GM21515 (cell line): ENCODE measurements around the gene D2HGDH.
"Not testable (repeated sequence)": the region's sequence is repeated elsewhere in the genome, so short reads cannot be mapped to it uniquely, and the experiment has no call there.

ENCODE experiments used
- ATAC-seq: cut with Tn5 transposase; IDR thresholded peaks from one replicate; pipeline ENCODE4 v1.9.1; 2021; ENCODE audit not compliant: unreplicated experiment

The D2HGDH gene

GRCh38 chr2:241804326-241805229 lies 70.1 kb downstream of the D2HGDH start:
- ATAC-seq: no peak

GRCh38 chr2:241806217-241806616 lies 71.8 kb downstream of the D2HGDH start:
- ATAC-seq: not testable (repeated sequence)

DNA sequence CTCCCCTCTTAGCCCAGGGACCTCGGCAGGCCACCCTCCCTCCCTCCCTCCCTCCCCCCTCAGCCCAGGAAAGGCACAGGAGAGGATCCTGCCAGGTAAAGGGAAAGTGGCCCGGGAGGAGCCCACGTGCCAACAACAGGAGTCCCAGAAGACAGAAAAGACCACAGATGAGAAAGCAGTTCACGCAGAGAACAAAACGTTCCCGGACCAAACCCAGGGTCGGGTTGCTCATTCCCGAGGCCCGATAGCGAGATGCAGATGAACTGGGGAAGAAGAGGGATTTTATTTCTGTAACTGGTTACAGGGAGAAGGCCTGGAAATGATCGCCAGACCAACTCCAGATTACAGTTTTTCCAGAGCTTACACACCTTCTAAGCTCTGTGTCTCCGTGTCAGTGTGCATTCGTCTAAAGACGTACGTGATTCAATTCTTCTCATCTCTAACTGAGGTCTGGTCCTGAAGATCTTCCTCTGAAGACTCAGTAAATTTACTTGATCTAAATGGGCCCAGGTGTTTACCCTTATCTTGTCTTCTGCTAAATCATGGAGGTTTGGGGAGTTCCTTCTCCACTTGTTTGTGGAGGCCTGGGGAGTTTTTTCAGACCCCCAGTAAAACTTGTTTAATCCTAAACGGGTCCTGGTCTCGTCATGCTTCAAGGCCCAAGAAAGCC lies 73.8 kb downstream of the D2HGDH start:
- ATAC-seq: no peak

DNA sequence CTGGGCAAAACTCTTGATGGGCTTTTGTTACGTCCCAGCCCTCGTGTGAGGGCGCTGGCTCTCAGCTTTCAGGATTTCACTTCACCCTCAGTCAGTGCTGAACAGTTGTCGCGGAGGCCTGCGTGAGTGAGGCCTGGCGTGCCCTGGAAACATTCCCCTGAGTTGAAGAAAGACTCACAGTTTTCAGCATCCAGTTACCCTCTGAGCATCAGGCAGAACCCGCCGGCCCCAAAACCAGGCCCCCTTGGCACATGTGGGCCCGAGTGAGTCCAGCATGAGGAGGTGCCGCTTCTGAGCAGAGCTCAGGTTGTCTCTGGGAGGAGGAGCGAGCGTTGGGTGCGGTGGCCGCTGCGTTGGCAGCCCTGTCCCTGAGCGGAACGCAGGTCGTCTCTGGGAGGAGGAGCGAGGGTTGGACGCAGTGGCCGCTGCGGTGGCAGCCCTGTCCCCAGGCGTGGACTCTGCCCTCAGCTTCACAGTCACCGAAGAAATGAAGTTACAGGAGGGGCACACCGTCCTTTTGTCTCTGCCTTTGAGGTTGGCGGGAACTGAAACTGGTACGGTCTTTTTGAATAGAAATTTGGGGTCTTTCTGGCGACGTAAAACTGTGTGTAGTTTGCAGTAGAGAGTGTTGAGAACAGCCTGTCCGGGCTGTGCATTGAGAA lies 74.4 kb downstream of the D2HGDH start, which contains the start of gene NEU4:
Gene NEU4, plus strand, starts transcription at position 473 of the 662 bp plus-strand sequence. CDS start 5,292 bp downstream, outside the sequence.
- ATAC-seq: no peak

DNA sequence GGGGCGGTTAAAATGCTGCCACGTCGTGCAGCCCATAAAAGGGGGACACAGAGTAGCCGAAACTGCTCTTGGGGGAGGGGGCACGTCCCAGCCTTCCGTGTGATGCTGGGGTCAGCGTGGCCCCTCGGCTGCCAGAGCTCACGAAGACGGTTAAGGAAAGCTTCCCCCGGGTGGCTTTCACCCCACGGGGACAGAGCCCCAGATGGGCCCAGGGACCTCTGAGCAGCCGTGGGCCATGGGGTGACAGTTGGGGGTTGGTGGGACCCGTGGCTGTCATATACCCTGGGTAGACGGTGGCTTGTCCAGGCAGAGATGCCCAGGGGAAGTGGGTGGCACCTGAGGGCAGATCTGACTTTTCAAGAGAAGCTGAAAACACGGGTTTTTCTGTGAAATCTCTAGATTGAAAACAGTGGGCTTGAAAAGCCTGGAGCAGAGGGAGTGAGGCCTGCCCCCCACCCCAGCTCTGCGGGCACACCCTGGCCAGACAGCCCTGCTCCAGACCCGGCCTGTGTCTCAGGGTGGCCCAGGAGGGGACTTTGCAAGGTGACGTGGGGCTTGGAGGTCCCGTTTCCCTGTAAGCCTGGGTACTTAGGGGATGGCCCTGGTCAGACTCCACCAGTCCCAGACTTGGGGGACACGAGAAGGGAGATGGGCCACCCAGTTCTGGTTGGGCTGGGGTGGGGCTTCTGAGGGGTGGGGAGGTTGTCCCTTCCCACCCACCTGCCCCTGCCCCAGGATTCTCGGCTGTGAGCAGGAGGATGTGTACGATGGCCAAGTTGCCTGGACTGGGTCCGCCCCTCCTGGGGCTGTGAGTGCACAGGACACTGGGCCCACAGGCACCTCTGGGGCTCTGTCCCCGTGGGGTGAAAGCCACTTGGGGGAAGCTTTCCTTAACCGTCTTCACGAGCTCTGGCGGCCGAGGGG lies 75.2 kb downstream of the D2HGDH start:
- no peak for ATAC-seq

DNA sequence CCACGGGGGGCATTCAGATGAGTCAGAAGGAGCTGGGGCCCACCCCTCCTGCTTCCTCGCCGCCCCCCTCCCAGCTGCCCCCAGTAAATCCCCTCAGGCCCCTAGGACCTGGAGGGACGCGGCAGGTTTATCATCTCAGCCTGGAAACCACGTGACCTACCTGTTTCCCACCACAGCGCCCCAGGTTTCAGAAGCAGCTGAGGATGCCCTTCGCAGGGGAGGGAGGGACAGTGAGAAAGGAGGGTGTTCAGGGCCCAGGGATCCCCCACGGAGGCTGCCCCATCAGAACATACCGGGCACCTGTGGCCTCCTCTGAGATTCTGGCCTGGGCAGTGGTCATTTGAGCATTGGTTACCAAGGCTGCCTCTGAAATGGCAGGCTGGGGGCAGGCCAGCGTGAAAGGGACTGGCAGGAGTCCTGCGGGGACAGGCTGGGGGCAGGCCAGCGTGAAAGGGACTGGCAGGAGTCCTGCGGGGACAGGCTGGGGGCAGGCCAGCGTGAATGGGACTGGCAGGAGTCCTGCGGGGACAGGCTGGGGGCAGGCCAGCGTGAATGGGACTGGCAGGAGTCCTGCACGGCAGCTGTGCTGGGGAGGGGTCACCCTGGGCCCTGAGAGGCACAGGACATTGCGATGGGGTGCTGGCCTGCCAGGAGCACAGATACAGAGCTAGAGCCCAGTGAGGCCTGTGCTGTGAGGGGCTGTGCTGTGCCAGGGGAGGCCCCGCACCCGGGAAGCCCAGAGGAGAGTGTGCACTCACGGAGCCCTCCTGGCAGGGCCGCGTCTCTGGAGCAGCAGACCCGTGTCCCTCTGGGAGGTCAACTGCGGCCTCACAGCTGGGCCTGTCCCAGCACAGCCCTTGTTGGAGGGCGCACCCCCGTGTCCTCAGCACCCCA lies 76.1 kb downstream of the D2HGDH start:
- no peak for ATAC-seq

- no peak for ATAC-seq
Measured at GRCh38 chr2:241811201-241811951, 76.9 kb downstream of the D2HGDH start.

DNA sequence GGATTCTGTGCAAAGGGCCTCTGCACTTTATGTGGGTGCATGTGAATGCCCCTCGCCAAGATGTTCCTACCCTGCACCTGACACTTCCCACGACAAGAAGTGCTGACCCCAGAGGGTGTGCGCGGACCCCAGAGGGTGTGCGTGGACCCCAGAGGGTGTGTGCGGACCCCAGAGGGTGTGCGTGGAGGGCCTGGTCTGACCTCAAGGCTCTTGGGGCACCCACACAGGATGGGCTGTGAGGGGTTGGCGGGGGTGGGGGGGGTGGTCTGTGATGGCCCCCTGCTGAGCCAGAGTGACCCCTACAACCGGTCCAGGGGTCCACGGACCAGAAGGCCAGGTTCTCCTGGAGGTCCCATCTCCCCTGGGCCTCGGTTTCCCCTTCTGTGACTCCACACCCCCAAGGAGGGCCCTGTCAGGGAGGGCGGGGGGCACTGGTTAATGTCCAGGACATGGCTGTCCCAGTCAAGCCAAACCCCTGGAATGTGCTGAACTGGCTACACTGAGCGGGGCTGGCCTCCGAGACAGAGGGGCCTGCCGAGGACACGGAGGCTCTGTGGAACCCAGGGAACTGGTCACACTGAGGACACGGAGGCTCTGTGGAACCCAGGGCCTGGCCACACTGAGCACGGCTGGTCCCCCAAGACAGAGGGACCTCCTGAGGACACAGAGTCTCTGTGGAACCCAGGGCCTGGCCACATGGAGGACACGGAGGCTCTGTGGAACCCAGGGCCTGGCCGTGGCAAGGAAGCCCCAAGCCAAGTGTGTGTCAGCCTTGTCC lies 77.7 kb downstream of the D2HGDH start:
- no peak for ATAC-seq

DNA sequence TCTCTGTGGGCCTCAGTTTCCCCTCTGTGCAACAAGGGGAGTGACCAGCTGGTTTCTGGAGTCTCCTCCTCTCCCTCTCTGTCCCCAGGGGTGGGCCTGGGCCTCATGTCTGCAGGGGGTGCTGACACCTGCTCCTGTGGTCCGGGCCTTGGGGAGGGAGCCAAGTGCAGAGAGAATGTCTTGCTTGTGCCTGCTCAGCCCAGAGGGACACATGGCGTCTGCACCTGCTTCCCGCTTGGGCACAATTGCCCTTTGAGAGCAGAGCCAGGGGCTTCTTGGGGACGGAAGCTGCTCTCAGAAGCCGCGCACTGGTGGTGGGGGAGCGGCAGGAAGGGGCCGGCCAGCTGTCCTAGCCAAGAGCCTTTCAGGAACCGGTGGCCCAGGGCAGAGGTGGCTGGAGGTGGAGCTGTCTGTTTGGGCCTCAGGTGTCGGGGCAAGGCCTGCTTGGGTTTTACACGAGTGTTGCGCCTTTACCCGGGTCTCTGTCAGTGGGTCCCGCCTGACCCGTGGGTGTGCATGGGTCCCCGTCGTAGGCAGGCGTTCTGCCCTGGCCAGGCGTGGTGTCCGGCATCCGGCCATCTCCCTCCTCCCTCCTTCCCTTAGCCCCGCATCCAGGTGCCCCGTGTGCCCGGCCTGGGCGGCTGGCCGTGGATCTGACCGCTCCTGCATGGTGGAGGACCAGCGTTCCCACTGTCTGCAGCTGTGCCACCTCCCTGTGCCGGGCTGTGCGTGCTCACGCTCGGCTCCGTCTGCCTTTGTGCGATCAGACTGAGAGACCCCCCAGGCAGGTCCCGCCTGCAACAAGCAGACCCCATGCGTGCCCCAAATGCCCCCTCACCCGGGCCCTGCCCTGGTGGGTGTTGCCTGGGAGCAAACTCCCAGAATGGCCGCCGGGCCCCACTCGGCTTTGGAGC lies 78.6 kb downstream of the D2HGDH start:
- ATAC-seq: no peak

- no peak for ATAC-seq
Measured at GRCh38 chr2:241813644-241814392, 79.4 kb downstream of the D2HGDH start.

DNA sequence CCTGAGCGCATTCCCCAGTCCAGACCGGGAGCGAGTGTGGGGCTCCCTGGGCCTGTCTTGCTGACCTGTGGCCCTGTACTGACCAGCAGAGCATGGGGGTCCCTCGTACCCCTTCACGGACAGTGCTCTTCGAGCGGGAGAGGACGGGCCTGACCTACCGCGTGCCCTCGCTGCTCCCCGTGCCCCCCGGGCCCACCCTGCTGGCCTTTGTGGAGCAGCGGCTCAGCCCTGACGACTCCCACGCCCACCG lies 79.9 kb downstream of the D2HGDH start:
- no peak for ATAC-seq

DNA sequence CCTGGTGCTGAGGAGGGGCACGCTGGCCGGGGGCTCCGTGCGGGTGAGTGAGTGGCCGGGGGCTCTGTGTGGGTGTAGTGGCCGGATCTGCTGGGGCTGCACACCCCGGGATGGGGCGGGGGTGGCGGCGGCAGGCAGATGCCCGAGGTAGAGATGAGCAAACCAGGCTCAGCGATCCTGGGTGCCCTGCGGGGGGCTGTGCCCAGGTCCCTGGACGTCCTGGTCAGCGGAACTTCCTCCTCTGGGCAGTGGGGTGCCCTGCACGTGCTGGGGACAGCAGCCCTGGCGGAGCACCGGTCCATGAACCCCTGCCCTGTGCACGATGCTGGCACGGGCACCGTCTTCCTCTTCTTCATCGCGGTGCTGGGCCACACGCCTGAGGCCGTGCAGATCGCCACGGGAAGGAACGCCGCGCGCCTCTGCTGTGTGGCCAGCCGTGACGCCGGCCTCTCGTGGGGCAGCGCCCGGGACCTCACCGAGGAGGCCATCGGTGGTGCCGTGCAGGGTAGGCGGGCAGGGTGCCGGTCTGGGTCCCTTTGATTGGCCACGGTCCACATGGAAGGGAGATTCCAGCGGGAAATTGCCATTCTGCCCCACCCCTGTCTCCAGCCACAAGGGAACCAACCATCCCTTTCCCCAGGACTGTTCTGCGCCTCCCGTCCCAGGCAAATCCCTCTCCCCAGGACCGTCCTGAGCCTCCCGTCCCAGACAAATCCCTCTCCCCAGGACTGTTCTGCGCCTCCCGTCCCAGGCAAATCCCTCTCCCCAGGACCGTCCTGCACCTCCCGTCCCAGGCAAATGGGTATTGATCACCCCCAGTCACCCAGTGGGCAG lies 80.4 kb downstream of the D2HGDH start:
- no peak for ATAC-seq

GRCh38 chr2:241815477-241816430 lies 81.3 kb downstream of the D2HGDH start:
- ATAC-seq: no peak

DNA sequence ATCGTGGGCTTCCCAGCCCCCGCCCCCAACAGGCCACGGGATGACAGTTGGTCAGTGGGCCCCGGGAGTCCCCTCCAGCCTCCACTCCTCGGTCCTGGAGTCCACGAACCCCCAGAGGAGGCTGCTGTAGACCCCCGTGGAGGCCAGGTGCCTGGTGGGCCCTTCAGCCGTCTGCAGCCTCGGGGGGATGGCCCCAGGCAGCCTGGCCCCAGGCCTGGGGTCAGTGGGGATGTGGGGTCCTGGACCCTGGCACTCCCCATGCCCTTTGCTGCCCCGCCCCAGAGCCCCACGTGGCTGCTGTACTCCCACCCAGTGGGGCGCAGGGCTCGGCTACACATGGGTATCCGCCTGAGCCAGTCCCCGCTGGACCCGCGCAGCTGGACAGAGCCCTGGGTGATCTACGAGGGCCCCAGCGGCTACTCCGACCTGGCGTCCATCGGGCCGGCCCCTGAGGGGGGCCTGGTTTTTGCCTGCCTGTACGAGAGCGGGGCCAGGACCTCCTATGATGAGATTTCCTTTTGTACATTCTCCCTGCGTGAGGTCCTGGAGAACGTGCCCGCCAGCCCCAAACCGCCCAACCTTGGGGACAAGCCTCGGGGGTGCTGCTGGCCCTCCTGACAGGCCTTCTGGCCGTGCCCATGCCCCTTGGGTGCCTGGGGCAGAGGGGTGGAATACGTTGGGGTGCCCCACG lies 82.1 kb downstream of the D2HGDH start:
- ATAC-seq: no peak
